Mammary microvascular endothelial cell (primary cell): Measurements from ENCODE around the gene COL4A6. TPM values are rescaled to one million over a fixed set of nuclear protein-coding genes. Genes with fewer than 3 reads are reported as not detected.

ENCODE experiments used
- total RNA-seq: library from RNA; depleted of rRNA; stranded (reverse); fragments of >200 nt; gene quantifications from 2 replicates; pipeline ENCODE4 v1.2.3, GENCODE V29; 2015

COL4A6 gene
- 0.93 and 1.1 TPM in 2 replicates for total RNA-seq

DNA sequence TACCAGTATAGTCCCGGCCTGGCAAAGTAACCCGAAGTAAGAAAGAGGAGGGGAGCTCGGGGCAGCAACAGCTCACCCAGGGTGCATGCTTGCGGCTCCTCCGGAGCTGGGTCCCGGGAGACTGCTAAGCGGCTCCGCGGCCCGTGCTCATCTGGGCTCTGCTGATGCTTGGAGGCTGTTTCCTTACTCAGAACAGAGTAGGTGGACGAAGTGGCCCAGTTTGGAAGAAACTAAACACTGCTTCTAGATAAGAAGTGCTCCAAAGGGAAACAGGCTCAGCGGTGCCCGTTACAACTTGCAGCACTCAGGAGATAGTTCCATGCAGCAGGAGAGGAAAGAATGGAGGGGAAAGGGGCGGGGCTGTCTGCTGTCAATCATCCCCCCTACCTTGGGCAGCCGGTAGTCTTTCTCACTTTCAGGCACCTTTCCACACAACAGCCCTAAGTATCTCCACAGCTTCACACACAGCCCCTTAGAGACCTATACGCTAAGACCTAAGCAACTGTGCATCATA is at the start of gene COL4A6:
COL4A6 (minus strand) TSS at position 313 of the 514 bp plus-strand sequence; CDS start at position 87, 226 bp downstream.

DNA sequence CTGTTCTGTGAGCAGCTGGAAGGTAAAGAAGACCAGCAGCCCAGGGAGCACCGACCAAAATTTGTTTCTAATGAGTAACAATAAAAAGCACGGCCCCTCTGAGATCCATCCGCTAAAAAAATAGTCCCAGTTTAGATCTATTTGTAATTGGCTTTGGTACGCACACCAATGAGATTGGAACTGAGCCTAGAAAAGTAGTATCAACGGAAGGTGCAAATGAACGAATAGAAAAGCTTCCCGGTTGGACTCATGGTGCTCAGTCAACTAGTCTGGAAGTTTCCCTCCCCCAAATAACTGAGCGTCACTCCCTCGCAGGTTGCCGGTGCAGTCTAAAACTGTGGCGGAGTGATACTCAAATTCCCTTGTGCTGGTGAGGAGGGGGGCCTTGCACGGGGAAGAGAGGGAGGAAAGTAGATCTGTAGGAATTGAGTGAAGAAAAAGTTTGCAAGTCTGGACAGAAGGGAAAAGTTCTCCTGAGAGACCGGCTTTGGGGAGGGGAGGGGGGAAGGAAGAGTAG is 1.3 kb upstream of the COL4A6 start, which contains the start of gene COL4A5:
COL4A5 (plus strand) TSS at position 413 of the 517 bp plus-strand sequence. CDS start 288 bp downstream, outside the sequence.

Other genes starting within 250 kb of the COL4A6 start
- 8.1 and 18.1 TPM in 2 replicates for gene COL4A5, start 1.4 kb upstream of the COL4A6 start, total RNA-seq